HG03039 (cell line): ENCODE results near the gene NTRK2.

Source experiments
- ATAC-seq: cut with Tn5 transposase; IDR thresholded peaks from one replicate; pipeline ENCODE4 v1.9.1; 2021; ENCODE audit warnings: mild to moderate bottlenecking, moderate library complexity; ENCODE audit not compliant: unreplicated experiment

Gene NTRK2

DNA sequence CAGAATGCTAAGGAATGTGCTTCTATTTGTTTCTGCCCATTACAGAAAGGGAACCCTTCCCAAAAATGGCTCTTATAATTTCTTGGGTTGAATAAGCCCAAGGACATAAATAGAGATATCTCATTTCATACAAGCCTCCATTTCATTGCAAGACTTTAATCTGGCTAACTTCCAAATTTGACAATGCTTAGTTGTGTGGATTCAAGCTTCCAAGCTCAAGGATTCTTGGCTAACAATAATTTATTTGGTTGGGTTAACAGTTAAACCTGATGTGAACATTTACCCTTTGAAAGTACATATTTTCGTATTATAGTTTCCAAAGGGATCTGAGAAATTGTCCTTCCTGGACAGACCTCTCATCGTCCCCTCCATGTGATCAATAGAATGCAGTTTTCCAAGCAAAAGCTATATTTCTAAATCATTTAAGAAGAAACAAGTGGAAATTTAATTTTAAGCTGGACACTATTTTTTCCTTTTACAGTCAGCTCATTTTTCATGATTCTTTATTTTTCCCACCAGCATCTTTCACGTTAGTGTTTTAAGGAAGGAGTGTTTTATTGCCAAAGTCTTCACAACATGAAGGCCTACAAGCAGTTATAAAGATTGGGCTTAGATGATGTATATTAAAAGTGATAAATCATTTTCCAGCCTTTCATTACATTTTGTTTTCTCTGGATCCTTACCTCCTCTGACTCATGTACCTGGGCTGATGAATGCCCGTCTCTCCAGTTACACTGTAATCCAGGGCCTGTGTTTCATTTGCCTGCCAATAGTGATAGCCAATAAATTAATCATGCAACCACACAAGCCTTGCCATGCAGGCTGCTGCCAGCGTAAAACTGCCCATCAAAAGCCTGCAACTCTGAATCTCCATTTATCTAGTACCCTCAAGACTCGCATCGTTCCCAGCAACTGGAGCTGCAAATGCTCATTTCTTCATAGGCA, 176.7 kb downstream of the NTRK2 start:
- ATAC-seq, result no peak

DNA sequence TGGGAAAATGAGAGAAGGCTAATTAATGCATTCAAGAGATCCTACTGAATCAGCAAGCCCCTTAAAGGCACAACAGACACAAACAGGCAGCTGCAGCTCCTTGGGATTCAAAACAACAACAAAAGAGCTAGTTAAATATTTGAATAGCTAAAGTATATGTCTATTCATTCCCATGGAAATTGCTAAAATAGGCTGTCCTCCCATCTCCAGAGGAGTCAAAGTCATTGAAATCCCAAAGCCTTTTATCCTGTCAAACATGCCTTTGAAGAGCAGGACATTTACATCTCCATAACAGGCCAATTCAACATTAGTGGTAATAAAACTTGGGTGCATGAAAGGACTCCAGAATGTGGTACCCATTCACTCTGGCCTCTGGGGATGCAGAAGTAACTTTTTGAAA, 177.4 kb downstream of the NTRK2 start:
- no peak for ATAC-seq

DNA sequence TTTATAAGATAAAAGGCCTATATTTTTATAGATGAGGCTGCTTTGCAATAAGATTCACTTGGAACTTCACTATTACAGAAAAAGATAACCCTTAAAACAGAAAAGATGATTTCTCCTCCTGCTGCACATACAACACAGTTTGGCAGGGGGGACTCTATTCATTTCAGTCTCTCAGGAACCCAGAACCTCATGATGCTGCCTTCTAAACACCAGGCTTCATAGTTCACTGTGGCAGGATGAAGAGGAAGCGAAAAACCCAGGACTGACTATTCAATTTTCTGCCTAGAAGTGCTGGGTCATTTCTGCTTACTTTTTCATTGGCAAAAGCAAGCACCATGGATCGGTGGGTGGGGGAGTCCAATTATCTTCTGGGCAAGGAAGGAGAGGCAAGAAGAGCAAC, 179.5 kb downstream of the NTRK2 start:
- no peak for ATAC-seq

DNA sequence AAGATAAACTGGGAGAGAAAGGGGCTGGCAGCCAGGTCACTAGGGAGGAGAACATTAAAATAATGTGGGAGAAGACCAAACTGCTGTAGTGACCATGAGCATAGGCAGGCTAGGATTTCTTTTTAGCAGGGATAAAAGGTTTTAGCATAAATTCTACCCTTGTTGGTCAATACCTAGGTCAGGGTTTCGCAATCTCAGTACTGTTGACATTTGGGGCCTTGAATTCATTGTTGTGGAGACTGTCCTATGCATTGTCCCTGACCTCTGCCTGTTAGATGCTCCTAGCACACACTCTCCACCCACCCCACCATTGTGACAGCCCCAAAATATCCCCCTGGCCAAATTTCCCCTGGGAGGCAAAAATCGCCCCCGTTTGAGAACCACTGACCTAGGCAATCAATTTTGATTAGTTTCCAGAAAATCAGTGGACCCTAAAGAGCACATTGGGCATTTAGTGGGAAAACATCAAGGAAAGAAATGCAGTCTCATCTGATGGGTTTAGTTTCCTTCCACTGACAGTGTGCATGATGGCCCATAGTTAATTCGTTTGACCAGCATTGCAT, 181.4 kb downstream of the NTRK2 start:
- no peak for ATAC-seq

DNA sequence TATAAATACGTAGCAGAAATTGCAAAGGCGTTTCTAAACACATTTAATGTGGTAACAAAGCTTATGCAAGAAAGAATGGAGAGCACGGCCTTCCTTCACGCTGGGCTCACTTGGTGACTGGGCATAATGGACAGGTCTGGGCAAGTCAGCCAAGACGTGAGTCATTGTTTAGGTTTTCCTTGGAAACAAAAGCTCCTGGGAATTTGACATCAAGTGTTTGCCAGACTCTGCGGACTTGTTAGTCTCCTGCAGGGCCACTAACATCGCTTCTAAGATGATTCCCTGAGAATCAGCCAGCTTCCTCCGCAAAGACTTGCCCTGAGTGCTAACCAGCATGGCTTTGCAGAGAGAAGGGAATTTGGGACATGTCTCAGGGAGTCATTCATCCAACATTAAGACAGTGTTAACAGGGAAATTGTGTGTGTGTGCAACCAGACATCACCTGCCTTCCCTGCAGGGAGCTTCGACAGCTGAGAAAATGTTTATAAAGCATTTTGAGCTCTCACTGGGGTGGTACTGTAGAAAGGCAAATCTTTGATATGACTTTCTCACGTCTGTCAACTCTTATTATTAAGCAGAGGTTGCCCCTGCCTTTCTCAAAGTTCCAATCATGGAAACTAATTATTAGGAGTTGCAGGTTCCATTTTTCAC, 182.5 kb downstream of the NTRK2 start:
- no peak for ATAC-seq

- ATAC-seq, result no peak
Measured at GRCh38 chr9:84852617-84853301, 183.2 kb downstream of the NTRK2 start.

DNA sequence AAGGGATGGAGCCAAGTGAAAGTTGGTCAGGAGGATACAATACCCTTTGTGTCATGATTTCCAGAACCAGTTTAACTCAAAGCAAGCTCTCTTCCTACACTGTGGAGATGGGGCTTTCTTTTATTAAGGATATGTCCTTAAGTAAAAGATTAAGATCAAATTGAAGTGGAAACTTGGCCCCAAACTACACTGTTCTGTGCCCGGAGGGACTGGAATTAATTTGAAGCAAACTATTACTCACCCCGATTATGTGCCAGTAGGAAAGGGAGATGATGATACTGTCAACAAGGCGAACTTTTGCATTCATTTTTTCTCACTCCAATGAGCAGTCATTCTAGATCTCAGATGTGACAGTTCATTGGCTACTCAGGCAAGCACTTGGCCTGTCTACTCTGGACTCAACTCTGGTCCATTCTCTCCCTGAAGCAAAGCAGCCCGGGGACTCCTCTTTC, 186.7 kb downstream of the NTRK2 start:
- no peak for ATAC-seq

- ATAC-seq, result no peak
Measured at GRCh38 chr9:84857211-84857610, 187.7 kb downstream of the NTRK2 start.

GRCh38 chr9:84858364-84858763, 188.8 kb downstream of the NTRK2 start:
- no peak for ATAC-seq

DNA sequence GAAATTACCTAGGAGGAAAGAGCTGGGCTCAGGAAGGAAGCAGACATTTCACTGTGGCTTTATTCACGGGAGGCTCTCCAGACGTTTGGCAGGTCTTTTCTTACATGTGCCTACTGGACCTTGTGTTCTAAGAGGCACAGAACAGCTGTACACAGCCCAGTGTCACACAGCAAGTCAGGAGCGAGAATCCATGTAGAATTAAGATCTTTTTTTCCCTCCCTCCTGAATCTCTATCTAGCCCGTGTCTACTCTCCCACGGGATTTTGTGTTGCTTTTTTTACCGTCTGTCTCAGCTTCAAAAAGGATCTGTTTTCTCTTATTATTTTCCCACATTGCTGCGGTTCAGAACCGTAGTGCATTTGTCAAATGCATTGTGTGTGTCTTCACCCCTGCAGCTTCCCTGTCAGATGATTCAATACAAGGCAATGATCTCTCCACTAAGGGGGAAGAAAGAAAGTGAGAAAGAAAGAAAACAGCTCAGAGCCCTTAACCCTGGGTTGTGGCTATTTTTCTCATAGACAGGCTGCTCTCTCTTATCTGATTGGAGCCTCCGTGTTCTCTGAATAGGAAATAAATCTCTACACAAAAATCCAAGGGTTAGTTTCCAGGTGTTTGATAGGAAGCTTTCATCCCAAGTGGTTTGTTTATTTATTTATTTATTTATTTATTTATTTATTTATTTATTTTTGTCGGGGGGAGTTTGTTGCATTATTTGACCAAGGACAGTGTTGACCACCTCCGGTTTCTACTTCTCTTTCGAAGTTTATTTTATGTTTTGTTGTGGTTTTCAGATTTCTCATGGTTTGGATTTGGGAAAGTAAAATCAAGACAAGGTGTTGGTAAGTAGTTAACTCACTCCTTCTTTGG, 191.0 kb downstream of the NTRK2 start:
- ATAC-seq, result no peak

- no peak for ATAC-seq
Measured at GRCh38 chr9:84861455-84861854, 191.9 kb downstream of the NTRK2 start.

GRCh38 chr9:84862308-84862707, 192.8 kb downstream of the NTRK2 start:
- no peak for ATAC-seq

GRCh38 chr9:84862810-84863287, 193.3 kb downstream of the NTRK2 start:
- ATAC-seq, result no peak

- no peak for ATAC-seq
Measured at GRCh38 chr9:84863372-84863771, 193.8 kb downstream of the NTRK2 start.

DNA sequence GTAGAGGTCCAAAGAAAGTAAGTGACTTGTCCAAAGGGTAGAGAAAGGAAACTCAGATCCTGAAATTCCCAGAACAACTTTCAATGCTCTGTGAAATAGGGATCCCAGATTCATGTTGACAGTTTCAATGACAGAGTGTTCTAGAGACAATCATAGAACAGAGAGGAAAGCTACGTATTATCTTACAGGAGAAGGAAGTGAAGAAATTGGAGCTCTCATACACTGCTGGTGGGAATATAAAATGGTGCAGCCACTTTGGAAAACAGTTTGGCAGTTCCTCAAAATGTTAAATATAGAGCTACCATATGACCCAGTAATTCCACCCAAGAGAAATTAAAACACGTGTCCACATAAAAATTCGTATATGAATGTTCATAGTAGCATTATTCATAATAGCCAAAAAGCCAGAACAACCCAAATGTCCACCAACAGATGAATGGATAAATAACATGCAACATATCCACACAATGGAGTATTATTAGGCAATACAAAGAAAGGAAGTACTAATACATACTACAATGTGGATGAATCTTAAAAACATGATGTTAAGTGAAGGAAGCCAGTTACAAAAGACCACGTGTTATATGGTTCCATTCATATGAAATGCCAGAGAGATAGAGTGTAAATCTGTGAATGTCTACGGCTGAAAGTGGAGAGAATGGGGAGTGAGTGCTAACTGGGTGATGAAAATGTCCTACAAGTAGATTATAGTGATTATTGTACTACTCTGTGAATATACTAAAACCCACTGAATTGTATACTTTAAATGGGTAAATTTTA, 197.1 kb downstream of the NTRK2 start:
- no peak for ATAC-seq

- ATAC-seq, result no peak
Measured at GRCh38 chr9:84867186-84867585, 197.7 kb downstream of the NTRK2 start.

- ATAC-seq, result no peak
Measured at GRCh38 chr9:84869091-84869490, 199.6 kb downstream of the NTRK2 start.

- no peak for ATAC-seq
Measured at GRCh38 chr9:84871983-84872382, 202.5 kb downstream of the NTRK2 start.

DNA sequence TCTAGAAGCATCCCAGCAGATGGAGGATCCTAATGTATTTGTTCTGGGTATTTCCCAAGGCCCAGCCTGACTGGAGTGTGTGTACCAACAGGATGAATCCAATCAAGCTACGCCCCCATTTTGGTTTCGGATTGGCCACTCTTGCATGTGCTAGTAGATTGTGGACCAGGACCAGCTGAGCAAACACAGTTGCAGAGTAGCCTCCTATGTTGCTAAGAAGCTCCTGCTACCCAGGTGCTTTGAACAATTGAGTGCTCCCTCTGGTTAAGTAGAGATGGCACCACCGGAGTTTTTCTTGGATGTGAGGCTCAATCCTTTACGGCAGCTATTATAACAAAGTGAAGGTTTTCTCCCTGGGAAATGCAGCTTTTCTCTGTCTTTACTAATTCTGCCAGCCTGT, 204.5 kb downstream of the NTRK2 start:
- ATAC-seq, result no peak
